Activated CD4-positive, alpha-beta T cell treated with anti-CD3 and anti-CD28 coated beads for 36 hours (primary cell): Measurements from ENCODE around the gene FADS1. TPM values are rescaled to one million over a fixed set of nuclear protein-coding genes. Genes with fewer than 3 reads are reported as not detected.

Source experiments
- ATAC-seq: fragments of 200-7000 bp; cut with Tn5 transposase; one replicate; pipeline ENCODE4 v1.10.0; 2021; ENCODE audit warnings: mild to moderate bottlenecking, moderate library complexity
- CTCF ChIA-PET: fragments of 350-600 bp; sonication (Branson Sonifier 250); formaldehyde crosslinking; loops from one replicate; lab custom pipeline; 2021; ENCODE audit warnings: antibody characterized with exemption; lab: Charles Lee
- POLR2A ChIA-PET: fragments of 350-600 bp; sonication (Branson Sonifier 250); formaldehyde crosslinking; loops from one replicate; lab custom pipeline; 2021; ENCODE audit warnings: antibody characterized with exemption, inconsistent platforms; lab: Charles Lee
- DNase-seq: peaks from one replicate; pipeline ENCODE4 v3.0.0-alpha.2; 2020
- H3K27ac Mint-ChIP-seq: one replicate; pipeline ENCODE4 v1.8.0; 2021; ENCODE audit warnings: mixed read lengths
- H3K27me3 Mint-ChIP-seq: one replicate; pipeline ENCODE4 v1.8.0; 2021; ENCODE audit warnings: mixed read lengths
- H3K36me3 Mint-ChIP-seq: one replicate; pipeline ENCODE4 v1.8.0; 2021; ENCODE audit warnings: low read depth, mixed read lengths
- H3K4me1 Mint-ChIP-seq: one replicate; pipeline ENCODE4 v1.8.0; 2021; ENCODE audit warnings: mixed read lengths
- H3K4me3 Mint-ChIP-seq: one replicate; pipeline ENCODE4 v1.8.0; 2021; ENCODE audit warnings: mild to moderate bottlenecking, moderate library complexity, mixed read lengths
- H3K9me3 Mint-ChIP-seq: one replicate; pipeline ENCODE4 v1.8.0; 2021; ENCODE audit warnings: low read depth, mixed read lengths
- intact Hi-C, 2 experiments: fragments of 100-400 bp; cut with DNase I in 1 of 2; cut with micrococcal nuclease in 1 of 2; formaldehyde crosslinking; loops; one replicate each; pipeline versions ENCODE4 v1.14.2 to v1.15.1; 2022 to 2024; cut with DNase I, micrococcal nuclease
- total RNA-seq, 2 experiments: library from RNA; stranded (reverse); gene quantifications; one replicate each; pipeline ENCODE4 v1.2.3, GENCODE V29; 2021

FADS1 gene
- total RNA-seq, 2 experiments from 2014 or later: 18.9 to 23.7 TPM

- H3K4me1 Mint-ChIP-seq: no peaks in the 10 kb centered on the region
- ChIA-PET CTCF (interaction anchor here (0.7 kb wide), 1 partner anchor 61 kb away, joined by 3 read pairs; no protein-coding TSS in a partner anchor), POLR2A (no interaction called here)
- H3K4me3 Mint-ChIP-seq: no peak overlapping the region
- no peak for DNase-seq
- H3K9me3 Mint-ChIP-seq: no peaks in the 10 kb centered on the region
- intact Hi-C loops: no loop called here
- H3K27ac Mint-ChIP-seq: no peak overlapping the region
- H3K36me3 Mint-ChIP-seq: no peaks in the 10 kb centered on the region
- H3K27me3 Mint-ChIP-seq: no peaks in the 10 kb centered on the region
- no peak for ATAC-seq
Observed at GRCh38 chr11:61763930-61764605, 52.7 kb downstream of the FADS1 start.

GRCh38 chr11:61762798-61763197, 54.0 kb downstream of the FADS1 start:
- no peak for ATAC-seq
- Mint-ChIP-seq H3K36me3 (no peaks in the 10 kb centered on the region), H3K27me3 (no peaks in the 10 kb centered on the region), H3K4me3 (no peak overlapping the region), H3K9me3 (no peaks in the 10 kb centered on the region), H3K4me1 (no peaks in the 10 kb centered on the region), H3K27ac (no peak overlapping the region)
- ChIA-PET POLR2A (no interaction called here), CTCF (no interaction called here)
- intact Hi-C loops: no loop called here
- DNase-seq: no peak

- intact Hi-C loops: no loop called here
- no peak for ATAC-seq
- no peaks in the 10 kb centered on the region for H3K27me3 Mint-ChIP-seq
- no peaks in the 10 kb centered on the region for H3K4me1 Mint-ChIP-seq
- H3K27ac Mint-ChIP-seq: no peak overlapping the region
- no peak for DNase-seq
- ChIA-PET POLR2A (no interaction called here), CTCF (no interaction called here)
- no peaks in the 10 kb centered on the region for H3K36me3 Mint-ChIP-seq
- no peak overlapping the region for H3K4me3 Mint-ChIP-seq
- H3K9me3 Mint-ChIP-seq: no peaks in the 10 kb centered on the region
Observed at GRCh38 chr11:61762223-61762615, 54.6 kb downstream of the FADS1 start.

- Mint-ChIP-seq H3K27me3 (no peaks in the 10 kb centered on the region), H3K27ac (no peak overlapping the region), H3K36me3 (no peaks in the 10 kb centered on the region), H3K4me3 (no peak overlapping the region), H3K9me3 (no peaks in the 10 kb centered on the region), H3K4me1 (no peaks in the 10 kb centered on the region)
- no peak for DNase-seq
- POLR2A ChIA-PET: no interaction called here
- ATAC-seq: no peak
- intact Hi-C loops: no loop called here
- CTCF ChIA-PET: no interaction called here
Observed at GRCh38 chr11:61761440-61762222, 55.2 kb downstream of the FADS1 start.

GRCh38 chr11:61760946-61761345, 55.9 kb downstream of the FADS1 start:
- ChIA-PET CTCF (no interaction called here), POLR2A (no interaction called here)
- Mint-ChIP-seq H3K27me3 (no peaks in the 10 kb centered on the region), H3K36me3 (no peaks in the 10 kb centered on the region), H3K27ac (no peak overlapping the region), H3K9me3 (no peaks in the 10 kb centered on the region), H3K4me3 (no peak overlapping the region), H3K4me1 (peaks cover 4% of the 10 kb centered on the region)
- intact Hi-C loops: no loop called here
- ATAC-seq: no peak
- no peak for DNase-seq

GRCh38 chr11:61757213-61757862, 59.5 kb downstream of the FADS1 start:
- intact Hi-C loops: no loop called here
- CTCF ChIA-PET: no interaction called here

GRCh38 chr11:61756452-61757212, 60.2 kb downstream of the FADS1 start:
- ChIA-PET POLR2A (interaction anchor here (0.7 kb wide), 1 partner anchor 15 kb away, joined by 3 read pairs; no protein-coding TSS in a partner anchor), CTCF (no interaction called here)
- Mint-ChIP-seq H3K9me3 (no peaks in the 10 kb centered on the region), H3K27ac (no peak overlapping the region), H3K4me3 (no peak overlapping the region), H3K27me3 (peaks cover 15% of the 10 kb centered on the region), H3K36me3 (no peaks in the 10 kb centered on the region), H3K4me1 (peaks cover 9% of the 10 kb centered on the region)
- intact Hi-C loops: no loop called here
- ATAC-seq (peak; percentile 73), DNase-seq (peak; percentile 56)

More at GRCh38 chr11:61757213-61757862, 59.5 kb downstream of the FADS1 start:
- Mint-ChIP-seq H3K27me3 (peaks cover 10% of the 10 kb centered on the region), H3K9me3 (no peaks in the 10 kb centered on the region), H3K27ac (no peak overlapping the region), H3K4me1 (peaks cover 7% of the 10 kb centered on the region), H3K4me3 (no peak overlapping the region), H3K36me3 (no peaks in the 10 kb centered on the region)
- ATAC-seq (no peak), DNase-seq (no peak)
- POLR2A ChIA-PET: no interaction called here

GRCh38 chr11:61756147-61756451, 60.7 kb downstream of the FADS1 start:
- Mint-ChIP-seq H3K27ac (no peak overlapping the region), H3K27me3 (peaks cover 18% of the 10 kb centered on the region), H3K36me3 (no peaks in the 10 kb centered on the region), H3K4me3 (no peak overlapping the region), H3K9me3 (no peaks in the 10 kb centered on the region), H3K4me1 (peaks cover 9% of the 10 kb centered on the region)
- no peak for ATAC-seq
- CTCF ChIA-PET: no interaction called here
- intact Hi-C loops: no loop called here
- no peak for DNase-seq
- POLR2A ChIA-PET: interaction anchor here (0.7 kb wide), 1 partner anchor 14 kb away, joined by 3 read pairs; no protein-coding TSS in a partner anchor

- Mint-ChIP-seq H3K27me3 (peaks cover 23% of the 10 kb centered on the region), H3K4me3 (no peak overlapping the region), H3K4me1 (peaks cover 9% of the 10 kb centered on the region), H3K36me3 (no peaks in the 10 kb centered on the region), H3K9me3 (no peaks in the 10 kb centered on the region), H3K27ac (no peak overlapping the region)
- ATAC-seq (no peak), DNase-seq (no peak)
- POLR2A ChIA-PET: no interaction called here
- intact Hi-C loops: loop anchor here (5.0 kb wide), 2 partner anchors 192 to 352 kb away; no protein-coding TSS in a partner anchor
- CTCF ChIA-PET: interaction anchor here (0.6 kb wide), 1 partner anchor 360 kb away, joined by 3 read pairs; no protein-coding TSS in a partner anchor
Observed at GRCh38 chr11:61754534-61755482, 62.0 kb downstream of the FADS1 start.

- intact Hi-C loops: loop anchor here (2.0 to 5.0 kb wide), 3 partner anchors 194 to 355 kb away; no protein-coding TSS in a partner anchor
- Mint-ChIP-seq H3K4me1 (peaks cover 9% of the 10 kb centered on the region), H3K4me3 (no peak overlapping the region), H3K27me3 (peaks cover 28% of the 10 kb centered on the region), H3K36me3 (no peaks in the 10 kb centered on the region), H3K9me3 (no peaks in the 10 kb centered on the region), H3K27ac (no peak overlapping the region)
- no peak for DNase-seq
- ATAC-seq: no peak
- ChIA-PET POLR2A (interaction anchor here (1.1 kb wide), 1 partner anchor 38 kb away, joined by 4 read pairs; no protein-coding TSS in a partner anchor), CTCF (interaction anchor here (0.8 to 1.1 kb wide), 3 partner anchors 12 to 355 kb away, joined by 3 to 4 read pairs (median 3); no protein-coding TSS in a partner anchor)
Observed at GRCh38 chr11:61753672-61754071, 63.1 kb downstream of the FADS1 start.
